SH-SY5Y (cell line): ENCODE measurements around the gene CDH4.

Source experiments
- GATA2 ChIP-seq: IDR thresholded peaks from 2 replicates; pipeline ENCODE4 v1.6.1; 2011; ENCODE audit warnings: mild to moderate bottlenecking, low read depth, low read length
- GATA3 ChIP-seq: IDR thresholded peaks from 2 replicates; pipeline ENCODE4 v1.6.1; 2011; ENCODE audit warnings: low read depth, mild to moderate bottlenecking, low read length, moderate library complexity

GRCh38 chr20:61652146-61652545, 400.1 kb downstream of the CDH4 start:
- TF ChIP-seq GATA2 = no peak
- no peak for TF ChIP-seq GATA3
